Fibroblast of skin of back (primary cell): ENCODE data around the gene SPOCK1.

Experiments used
- DNase-seq: peaks from one replicate; pipeline ENCODE4 v3.0.0-alpha.2; 2013

SPOCK1 gene

DNA sequence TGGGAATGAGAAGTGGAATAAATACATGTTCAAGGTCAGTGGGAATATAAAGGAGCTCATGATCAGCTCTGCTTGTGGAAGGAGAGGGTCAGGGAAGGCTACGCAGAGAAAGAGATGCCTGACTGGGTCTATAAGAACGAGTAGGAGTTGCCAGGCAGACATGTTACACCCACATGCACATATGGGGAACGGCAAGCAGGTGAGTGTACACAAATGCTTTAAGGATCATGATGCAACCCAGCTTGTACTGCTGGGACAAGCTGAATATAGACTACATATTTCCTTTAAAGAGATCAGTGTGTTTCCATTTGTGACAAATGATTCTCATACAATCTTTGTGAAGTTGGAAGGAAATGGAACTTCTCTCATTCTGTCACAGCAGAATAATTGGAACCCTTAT is 141.7 kb downstream of the SPOCK1 start:
- no peak for DNase-seq

DNA sequence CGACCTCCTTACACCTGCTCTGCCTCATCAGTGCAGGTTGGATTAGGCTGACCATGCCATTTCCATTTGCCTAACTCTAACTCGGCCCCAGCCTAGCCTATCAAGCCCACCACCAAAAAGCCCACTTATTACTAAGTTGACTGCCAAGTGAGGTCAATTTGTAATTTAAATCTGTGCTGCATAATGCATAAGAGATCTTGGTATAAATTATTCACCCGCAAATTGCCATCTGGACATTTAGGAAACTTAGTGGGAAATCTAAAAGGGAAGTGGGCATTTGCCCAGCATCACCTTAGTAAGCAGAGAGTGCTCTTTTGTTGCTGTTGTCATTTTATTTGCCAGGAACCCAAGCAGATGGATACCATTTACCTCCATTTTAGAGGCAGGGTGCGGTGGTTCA is 143.0 kb downstream of the SPOCK1 start:
- no peak for DNase-seq

DNA sequence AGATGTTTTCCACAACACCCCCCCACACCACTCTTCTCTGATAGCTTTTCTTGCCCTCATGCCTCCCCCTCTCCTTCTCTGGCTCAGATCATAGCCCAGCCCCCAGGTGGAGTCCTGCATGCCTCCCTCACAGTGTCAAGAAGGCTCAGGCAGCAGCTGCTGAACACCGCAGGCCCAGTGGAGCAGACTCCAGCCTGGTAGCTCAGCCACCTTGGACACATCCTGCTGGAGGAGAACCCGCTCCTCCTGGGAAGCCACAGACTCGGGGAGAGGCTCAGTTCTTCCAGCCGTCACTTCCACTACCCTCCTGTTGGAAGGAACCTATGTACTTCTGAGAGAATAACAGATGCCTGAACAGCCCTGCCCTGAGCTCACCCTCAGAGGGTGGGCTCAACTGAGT is 143.4 kb downstream of the SPOCK1 start:
- no peak for DNase-seq

DNA sequence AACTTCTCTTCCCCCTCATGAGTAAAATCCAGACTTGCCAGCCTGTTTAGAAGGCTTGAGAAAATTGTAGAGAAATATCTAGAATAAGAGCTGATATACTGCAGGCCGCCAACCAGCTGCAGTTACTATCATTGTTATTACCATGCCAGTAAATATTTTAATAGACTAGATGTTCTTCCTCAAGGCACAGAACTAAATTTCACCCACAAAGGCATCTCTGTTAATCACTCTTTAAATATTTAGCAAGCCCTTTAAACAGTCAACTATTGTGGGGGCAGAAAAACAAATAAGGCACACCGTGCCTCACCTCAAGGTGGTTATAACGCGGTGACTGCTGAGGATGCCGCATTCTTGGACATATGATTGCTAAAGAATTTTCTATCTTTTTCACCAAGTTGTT is 147.0 kb downstream of the SPOCK1 start:
- DNase-seq = no peak

DNA sequence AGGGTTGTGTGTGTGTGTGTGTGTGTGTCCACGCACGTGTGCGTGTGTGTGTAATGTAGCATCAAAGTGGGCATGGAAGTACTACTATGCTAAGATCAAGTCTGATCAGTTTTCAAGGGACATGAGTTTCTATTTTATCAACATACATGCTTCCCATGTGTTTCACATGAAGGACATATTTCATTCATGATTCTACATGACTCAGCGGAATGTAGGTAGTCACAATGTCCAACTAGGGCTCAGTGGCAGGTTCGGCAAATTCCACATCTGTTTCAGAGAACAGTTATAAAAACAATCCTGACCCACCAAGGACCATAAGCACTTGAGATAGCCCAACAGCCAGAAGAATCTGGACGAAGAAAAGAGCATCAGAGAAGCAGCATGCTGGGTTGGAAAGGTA is 148.3 kb downstream of the SPOCK1 start:
- DNase-seq = no peak

DNA sequence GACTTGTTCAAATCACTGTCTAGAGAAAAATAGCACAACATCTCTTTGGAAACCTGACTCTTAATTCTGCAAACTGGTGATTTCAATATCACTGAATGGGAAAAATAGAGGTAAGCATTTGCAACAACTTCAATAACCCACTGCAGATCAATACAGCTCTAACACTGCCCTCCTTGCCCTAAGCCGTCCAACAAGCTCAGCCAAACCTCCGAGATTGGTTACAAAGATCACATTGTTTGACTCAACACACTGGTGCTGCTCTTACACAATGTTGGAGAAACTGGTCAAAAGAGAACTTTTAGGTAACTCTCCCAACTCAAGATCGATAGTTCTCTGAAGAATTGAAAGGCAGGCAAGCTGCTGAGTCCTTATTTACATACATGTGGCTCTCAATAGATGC is 150.4 kb downstream of the SPOCK1 start:
- no peak for DNase-seq

DNA sequence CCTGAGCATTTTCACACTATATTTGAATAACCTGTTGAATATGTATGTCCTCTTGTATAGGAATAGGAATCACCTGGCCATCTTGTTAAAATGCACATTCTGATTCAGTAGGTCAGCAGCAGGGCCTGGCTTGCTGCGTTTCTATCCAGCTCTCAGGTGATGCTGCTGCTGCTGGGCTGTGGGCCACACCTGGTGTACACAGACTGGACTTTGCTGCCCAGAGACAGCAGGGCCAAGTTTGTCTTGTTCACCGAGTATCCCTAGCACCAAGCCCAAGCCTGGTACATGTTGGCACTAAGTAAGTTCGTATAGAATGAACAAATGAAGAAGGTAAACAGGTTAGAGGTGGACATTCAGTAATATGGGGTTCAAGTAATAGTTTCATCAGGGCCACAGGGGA is 151.3 kb downstream of the SPOCK1 start:
- no peak for DNase-seq

DNA sequence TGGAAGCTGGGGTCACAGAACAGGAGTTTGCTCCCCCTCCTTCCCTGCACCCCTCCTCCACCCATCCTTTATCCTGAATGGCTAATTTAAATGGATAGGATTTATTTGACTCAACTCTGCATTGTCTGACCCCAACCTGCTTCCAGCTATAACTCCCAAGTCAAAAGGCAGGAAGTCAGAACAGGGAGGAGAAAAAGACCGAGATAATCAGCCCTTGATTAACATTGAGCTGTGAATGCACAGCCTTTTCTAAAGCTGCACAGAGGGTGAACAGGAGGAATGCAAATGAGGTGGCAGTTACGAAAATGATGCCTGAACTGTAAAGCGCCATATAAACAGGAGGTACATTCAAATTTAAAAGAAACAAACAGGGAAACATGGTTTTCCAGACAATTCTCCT is 152.8 kb downstream of the SPOCK1 start:
- no peak for DNase-seq

DNA sequence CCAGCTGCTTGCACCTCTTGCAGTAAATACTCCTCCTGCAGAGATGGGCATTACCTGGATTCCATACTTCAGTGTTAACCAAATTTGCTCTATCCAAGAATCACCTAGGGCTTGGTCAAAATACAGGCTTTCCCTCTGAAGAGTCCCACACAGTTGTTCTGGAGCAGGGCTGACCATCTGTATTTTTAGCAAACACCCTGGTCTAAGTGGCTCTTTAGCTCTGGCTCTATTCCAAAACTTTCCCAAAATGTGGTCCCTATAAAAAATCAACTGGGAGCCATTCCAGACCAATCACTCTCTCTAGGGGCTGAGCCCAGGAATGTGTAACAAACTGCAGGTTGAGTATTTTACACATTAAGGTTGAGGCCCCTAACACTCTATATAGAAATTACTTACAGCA is 153.7 kb downstream of the SPOCK1 start:
- DNase-seq = no peak

DNA sequence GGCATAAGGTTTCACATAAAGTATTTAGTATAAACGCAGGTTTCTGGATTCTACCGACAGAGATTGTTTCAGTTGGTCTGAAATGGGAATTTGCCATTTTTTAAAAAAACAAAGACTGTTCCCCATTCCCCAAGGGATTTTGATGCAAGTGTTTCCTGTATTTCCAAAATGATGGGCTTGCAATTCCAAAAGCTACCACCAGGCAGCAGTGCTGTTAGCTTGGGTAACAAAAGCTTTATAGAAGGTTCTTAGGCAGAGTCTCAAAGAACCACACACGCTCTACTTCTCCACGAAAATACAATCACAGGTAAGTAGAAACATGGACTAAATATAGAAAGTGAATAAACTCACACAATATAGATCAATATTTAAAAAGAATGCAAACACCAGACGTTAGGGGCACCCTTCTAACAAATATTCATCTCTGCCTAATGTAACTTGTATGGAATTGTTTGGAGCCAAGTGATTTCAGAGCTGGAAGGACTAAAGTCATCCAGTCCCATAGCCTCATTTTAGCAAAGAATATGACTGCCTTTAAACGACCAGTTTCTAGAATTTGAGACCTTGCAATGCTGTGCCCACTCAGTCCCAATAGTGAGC is 154.3 kb downstream of the SPOCK1 start:
- peak; percentile 71 for DNase-seq

DNA sequence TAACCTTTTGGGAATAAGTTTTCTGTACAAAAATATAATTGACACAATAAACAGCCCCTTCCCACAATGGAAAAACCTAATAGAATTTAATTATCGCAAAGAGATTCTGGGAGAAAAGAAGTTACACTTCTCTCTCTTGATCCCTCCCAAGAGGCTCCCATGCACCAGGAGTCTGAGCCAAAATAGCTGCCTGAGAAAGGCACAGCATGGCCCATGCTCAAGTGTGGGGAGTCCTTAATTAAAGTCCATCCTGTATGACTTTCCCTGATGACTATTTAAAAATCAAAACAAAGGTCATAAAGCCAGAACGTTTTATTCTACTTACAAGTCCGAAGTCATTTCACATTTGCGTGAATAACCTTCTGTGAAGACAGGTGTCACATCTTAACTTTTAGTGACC is 155.1 kb downstream of the SPOCK1 start:
- DNase-seq = no peak

DNA sequence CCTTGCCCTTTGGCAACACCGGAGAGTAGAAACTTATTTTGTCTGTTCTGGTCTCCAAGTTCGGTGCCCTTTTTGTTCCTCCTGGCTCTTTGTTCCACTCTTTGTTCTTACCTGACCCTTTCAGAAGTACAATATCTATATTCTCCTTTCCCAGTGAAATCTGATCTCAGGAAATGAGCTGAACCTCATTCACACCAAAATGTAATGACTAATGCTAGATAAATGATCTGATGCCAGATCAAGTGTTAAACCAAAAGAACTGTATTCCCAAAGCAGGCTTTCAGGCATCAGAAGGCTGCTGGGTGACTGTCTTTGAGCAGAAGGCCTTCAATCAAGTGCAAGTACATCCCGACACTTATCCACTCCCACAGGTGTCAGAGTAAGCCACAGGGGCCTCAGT is 156.4 kb downstream of the SPOCK1 start:
- DNase-seq = peak; percentile 51

DNA sequence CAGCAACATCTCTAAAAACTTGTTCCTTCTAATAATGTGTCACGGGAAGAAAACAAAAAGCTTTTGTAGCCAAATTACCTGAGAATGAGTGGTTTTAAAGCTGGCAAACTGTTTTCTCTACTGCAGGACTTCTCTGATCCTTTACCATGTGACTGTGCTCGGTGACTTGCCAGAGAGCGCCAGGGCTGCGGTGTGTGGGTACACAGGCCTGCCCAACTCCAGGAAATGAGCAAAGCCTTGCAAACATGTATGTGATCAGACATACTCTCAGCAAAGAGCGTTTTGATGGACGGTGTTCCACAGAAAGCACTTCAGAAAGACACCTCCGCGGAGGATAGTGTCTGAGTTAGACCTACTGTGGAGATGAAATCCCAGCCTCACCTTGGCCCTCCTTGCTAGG is 157.3 kb downstream of the SPOCK1 start:
- DNase-seq = no peak

DNA sequence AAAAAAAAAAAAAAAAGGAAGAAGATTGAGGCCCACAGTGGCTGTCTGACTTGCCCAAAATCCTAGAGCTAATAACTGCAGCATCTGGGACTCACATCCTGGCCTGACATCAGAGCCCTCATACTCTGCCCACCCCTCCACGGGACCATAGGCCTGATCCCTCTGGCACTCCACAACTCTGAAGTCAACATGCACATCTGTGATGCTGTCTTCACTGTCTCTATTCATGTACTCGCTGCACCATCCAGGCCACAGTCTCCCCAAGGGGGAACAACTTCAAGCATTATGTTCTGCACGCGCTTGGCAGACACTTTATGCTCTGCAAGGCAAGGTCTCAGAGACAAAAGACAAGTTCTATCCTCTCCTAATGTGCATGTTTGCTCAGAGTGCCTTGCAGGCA is 158.2 kb downstream of the SPOCK1 start:
- DNase-seq = no peak

DNA sequence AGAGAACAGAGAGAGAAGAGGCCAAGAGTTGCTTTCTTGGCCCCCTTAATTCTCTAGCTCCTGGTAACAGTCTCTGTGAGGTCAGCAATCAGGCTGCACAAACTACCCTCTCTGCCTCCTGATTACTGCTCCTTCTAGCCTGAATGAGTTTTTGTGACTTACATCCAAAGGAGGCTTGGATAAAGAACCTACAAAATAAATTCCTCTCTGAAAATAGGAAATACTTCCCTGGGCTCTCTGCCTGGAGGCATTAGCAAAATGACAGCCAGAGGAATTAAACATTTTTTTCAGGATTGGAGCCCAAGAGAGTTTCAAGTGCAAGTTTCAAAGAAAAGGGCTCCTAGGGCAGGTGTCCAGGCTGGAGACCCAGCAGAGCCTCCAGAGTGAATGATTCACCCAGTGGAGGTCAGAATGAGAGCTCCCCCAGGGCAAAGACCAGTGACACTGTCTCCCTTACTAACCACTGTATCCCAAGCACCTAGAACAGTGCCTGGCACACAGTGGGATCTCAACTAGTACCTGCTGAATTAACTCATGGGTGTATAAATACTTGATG is 162.5 kb downstream of the SPOCK1 start:
- DNase-seq = no peak

DNA sequence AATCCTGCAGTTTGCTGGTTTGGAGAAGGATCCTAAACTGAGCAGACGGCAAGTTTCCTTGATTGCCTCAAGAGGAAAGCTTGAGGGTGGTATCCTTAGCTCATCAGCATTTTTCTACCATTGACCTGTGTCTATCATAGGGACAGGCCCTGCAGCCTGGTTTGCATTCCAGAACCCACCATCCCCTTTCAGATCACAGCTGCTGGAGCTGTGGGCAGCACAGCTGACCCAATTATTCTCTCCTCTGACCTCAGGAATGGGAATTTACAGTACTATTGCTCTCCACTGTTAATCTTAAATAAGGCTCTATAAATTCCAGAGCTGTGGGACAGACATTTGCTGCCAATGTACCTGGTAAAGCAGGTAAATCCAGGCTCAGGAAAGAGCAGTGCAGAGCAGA is 163.0 kb downstream of the SPOCK1 start:
- no peak for DNase-seq

DNA sequence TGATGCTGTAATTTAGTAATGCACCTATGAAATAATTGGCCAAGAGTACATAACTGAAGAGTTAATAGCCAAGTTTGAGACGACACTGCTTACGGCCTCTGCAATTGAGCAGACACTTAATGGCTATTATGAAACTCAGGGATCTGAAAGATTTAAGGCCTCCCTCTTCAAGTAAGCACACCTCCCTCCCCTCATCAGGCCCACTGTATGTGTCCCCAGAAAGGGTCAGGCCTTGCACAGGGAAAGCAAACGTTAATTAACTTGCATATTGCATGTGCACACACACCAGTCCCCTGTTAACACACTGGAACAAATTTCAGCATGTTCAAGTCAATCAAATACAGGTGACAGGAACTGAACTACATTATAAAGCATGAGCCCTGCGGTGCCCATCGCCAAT is 163.6 kb downstream of the SPOCK1 start:
- DNase-seq = no peak

DNA sequence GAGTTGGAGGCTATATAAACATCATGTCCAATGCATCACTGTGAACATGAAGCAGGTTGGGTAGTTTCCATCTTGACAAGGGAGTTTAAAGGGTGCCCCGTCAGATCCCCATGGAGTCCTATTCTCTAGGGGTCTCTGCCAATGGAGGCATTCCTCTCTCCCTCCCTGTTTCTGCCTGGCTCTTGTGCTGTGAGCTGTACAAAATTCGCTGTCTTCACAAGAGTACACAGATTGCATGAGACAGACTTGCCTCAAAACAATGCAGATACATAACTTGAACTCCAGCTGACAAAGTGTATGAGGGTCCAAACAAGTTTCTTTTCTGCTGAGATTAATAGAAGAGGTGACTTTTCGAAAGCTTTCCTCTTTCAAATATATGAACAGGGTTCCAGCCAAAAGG is 165.2 kb downstream of the SPOCK1 start:
- no peak for DNase-seq

DNA sequence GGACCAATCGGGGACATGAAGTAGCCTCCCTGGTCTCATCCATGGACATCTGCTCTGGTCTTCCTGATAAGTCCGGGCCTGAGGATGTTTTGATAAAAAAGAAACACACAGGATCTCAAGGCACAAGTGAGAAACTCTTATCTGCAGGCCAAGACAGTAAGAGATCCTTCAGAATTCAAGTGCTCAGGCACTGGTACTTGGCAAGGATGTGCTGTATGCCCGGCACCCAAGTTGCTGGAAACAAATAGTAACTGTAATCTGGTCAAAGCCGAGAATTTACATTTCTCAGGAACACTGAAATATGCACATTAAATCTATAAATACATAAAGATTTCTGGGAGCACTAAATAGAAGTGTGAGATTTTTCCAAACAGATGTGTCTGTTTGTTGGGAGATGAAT is 165.7 kb downstream of the SPOCK1 start:
- no peak for DNase-seq

DNA sequence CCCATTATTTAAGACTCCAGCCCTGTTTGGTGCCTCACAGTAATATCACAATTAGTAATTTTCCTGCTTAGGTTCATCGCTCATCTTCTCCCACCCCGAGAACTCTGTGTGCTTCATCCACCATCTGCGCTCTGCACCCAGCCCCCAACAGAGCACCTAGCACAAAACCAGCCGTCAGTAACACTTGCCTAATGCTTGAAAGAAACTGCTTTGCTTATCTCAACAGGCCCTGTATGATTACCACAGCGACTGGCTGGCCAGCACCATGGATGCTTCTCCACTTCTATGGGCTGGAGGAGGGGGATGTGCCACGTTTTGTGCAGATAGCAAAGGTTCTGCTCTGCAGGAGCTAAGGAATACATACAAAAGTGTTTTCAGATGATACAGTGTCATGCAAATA is 166.8 kb downstream of the SPOCK1 start:
- no peak for DNase-seq

DNA sequence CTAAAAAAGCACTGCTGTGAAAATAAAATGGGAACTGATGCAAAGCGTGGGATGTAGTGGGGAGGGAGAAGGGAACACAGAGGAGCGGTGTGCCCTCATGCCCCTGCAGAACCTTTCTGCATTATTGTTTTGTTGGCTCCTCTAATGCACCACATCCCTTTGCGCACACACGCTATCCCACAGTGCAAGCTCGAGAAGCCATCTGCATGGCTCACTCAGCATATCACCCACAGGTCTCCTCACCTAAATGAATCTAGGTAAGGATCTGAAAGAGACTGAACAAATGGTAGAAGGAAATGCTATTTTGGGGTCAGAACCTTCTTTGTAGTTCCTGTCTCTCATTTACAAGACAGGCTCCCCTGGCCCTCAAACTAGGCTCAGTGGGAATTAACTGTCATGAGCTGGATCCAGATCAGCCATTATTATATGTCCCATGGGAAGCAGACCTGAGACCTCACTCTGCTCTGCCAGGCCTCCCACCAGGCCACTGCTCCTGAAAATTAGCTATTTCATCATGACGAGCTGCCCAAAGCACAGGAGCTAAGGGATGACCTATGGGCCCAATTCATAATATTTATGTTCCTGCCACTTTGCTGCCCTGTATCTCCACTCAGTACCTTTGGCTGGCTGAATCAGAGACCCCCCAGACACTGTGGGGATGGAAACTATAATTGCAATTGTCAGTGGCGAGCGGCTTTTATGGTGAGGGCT is 169.4 kb downstream of the SPOCK1 start:
- DNase-seq = no peak

DNA sequence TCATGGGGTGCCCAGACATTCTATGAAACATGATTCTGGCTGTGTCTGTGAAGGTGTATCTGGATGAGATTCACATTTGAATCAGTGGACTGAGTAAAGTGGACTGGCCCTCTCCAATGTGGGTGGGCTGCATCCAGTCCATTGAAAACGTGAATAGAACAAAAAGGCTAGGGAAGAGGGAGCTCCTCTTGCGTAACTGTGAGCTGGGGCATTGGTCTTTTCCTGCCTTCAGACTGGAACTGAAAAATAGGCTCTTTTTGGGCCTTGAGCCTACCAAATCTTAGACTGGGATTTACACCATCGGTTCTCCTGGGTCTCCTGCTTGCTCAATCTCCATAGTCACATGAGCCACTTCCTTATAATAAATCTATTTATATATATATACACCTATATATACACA is 170.1 kb downstream of the SPOCK1 start:
- DNase-seq = no peak

DNA sequence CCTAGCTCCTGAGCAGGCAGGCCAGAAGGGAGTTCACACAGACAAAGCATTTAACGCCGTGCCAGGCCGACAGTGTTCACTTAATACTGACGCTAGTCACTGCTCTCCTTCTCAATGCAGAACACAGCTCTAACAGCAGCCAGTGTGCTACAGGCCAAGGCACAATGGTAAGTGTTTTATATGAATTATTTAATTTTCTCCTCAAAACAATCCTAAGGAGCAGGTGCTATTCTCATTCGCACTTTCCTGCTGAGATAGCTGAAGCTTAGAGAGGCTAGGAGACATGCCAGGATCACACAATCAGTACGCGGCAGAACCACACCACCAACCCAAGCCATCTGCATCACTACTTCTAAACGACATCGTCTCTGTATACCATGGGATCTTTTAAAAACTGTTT is 170.7 kb downstream of the SPOCK1 start:
- no peak for DNase-seq

DNA sequence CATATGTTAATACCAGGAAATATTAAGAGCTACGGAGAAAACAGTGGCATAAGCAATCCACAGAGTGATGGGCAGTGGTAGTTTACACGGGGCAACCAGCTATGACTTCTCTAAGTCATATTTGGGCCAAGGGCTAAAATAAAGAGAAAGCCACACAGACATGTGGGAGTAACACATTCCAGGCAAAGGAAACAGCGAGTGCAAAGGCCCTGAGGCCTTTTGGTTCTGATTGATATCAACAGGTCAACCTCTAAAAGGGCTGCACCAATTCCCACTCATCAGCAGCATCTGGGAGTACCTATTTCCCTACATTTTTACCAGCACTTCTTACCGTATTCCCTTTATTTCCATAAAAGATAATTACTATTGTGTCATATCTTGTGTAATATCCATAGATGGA is 173.4 kb downstream of the SPOCK1 start:
- DNase-seq = no peak
